Measurements from ENCODE around the gene DBNDD2. TPM values are rescaled to one million over a fixed set of nuclear protein-coding genes. Genes with fewer than 3 reads are reported as not detected.
A peak's percentile ranks its signal among the peaks of the same experiment; 100 is the strongest.

Gene DBNDD2
- total RNA-seq, 1 experiment from 2014 or later: 38.6 TPM

DNA sequence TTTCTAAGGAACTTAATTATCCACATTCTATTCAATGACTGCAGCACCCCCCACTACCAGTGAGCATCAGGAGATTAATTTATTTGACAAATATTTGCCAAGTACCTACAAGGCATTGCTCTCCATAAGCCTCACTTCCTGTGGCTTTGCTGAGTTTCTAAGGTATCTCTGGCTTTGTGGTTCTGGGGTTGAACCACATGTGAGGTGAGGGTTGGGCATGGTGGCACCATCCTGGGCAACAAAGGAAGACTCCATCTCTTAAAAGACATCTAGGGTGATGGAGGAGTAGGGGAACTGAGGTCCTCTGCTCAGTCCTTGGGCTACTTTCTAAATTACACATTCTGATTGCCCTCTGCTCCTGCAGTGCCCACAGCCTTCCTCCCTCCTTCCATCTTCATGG lies 36.0 kb downstream of the DBNDD2 start:
- H3K36me3 ChIP-seq (ENCODE audit: insufficient read depth, low read length, poor library complexity, severe bottlenecking): no peaks in the 10 kb centered on the region
- POLR2A ChIA-PET (ENCODE audit: low non-redundant PET): interaction anchor here (0.6 kb wide), 1 partner anchor 70 kb away, joined by 12 read pairs; no protein-coding TSS in a partner anchor
- H3K27me3 ChIP-seq (replicated peaks; ENCODE audit: insufficient read depth, low read depth, low read length, poor library complexity): peaks cover 3% of the 10 kb centered on the region
- no peak overlapping the region for H3K4me3 ChIP-seq (ENCODE audit: low read depth, low read length, poor library complexity, severe bottlenecking)
- H3K27ac ChIP-seq (ENCODE audit: low read depth, low read length, poor library complexity, severe bottlenecking): no peak overlapping the region
- no peaks in the 10 kb centered on the region for H3K4me1 ChIP-seq (ENCODE audit: insufficient read depth, low read length, poor library complexity, severe bottlenecking)
- TF ChIP-seq, protein P1, sequence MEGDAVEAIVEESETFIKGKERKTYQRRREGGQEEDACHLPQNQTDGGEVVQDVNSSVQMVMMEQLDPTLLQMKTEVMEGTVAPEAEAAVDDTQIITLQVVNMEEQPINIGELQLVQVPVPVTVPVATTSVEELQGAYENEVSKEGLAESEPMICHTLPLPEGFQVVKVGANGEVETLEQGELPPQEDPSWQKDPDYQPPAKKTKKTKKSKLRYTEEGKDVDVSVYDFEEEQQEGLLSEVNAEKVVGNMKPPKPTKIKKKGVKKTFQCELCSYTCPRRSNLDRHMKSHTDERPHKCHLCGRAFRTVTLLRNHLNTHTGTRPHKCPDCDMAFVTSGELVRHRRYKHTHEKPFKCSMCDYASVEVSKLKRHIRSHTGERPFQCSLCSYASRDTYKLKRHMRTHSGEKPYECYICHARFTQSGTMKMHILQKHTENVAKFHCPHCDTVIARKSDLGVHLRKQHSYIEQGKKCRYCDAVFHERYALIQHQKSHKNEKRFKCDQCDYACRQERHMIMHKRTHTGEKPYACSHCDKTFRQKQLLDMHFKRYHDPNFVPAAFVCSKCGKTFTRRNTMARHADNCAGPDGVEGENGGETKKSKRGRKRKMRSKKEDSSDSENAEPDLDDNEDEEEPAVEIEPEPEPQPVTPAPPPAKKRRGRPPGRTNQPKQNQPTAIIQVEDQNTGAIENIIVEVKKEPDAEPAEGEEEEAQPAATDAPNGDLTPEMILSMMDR (conservative IDR thresholded peaks at IDR 0.05; ENCODE audit: low read depth, low read length): no peak
- TF ChIP-seq EZH2 (IDR thresholded peaks at IDR 0.05; ENCODE audit: borderline replicate concordance, low read depth, low read length, poor library complexity, severe bottlenecking): no peak
- intact Hi-C loops (cut with micrococcal nuclease; ENCODE audit: unreplicated experiment): no loop called here
- CTCF ChIA-PET: no interaction called here
- H3K9me3 ChIP-seq (ENCODE audit: low read depth, low read length, poor library complexity, severe bottlenecking): no peaks in the 10 kb centered on the region
- no TSS peak for BruUV-seq (replicated peaks)
- no peak for DNase-seq (ENCODE audit: low spot score)

DNA sequence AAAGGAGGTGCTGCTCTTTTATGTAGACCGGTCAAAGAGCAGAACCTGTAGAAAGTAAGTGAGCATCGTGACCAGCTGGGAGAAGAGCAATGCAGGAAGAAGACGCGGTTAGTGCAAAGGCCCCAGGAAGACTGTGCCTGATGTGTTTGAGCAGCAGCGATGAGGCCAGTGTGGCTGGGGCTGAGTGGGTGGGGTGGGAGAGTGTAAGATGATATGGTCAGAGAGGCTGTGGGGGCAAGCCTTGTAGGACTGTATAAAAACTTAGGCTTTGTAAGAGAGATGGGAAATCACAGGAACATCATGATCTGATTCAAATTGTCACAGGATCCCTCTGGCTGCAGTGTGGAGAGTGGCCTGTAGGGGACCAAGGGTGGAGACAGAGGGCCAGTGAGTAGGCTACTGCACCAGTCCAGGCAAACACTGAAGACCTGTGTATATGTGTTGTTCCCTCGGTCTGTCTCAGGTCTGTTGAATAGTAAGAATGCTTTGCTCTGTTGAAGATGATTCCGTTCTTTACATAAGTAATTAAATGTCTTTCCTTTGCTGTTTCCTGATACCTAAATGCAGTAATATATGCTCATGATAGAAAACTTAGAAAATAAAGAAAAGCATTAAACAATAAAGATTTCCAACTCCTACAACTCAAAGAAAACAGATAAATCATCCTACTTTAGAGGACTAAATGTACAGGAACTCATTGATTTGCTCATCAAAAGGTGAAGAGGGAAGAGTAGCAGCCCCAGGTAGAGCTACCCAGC lies 37.9 kb downstream of the DBNDD2 start:
- no peaks in the 10 kb centered on the region for H3K36me3 ChIP-seq (ENCODE audit: insufficient read depth, low read length, poor library complexity, severe bottlenecking)
- TF ChIP-seq, protein P1 (conservative IDR thresholded peaks at IDR 0.05; ENCODE audit: low read depth, low read length): peak; percentile 67
- no peak for TF ChIP-seq EZH2 (IDR thresholded peaks at IDR 0.05; ENCODE audit: borderline replicate concordance, low read depth, low read length, poor library complexity, severe bottlenecking)
- H3K27me3 ChIP-seq (replicated peaks; ENCODE audit: insufficient read depth, low read depth, low read length, poor library complexity): peaks cover 3% of the 10 kb centered on the region
- H3K27ac ChIP-seq (ENCODE audit: low read depth, low read length, poor library complexity, severe bottlenecking): no peak overlapping the region
- intact Hi-C loops (cut with micrococcal nuclease; ENCODE audit: unreplicated experiment): no loop called here
- peak; percentile 55 for DNase-seq (ENCODE audit: low spot score)
- POLR2A ChIA-PET (ENCODE audit: low non-redundant PET): no interaction called here
- H3K4me1 ChIP-seq (ENCODE audit: insufficient read depth, low read length, poor library complexity, severe bottlenecking): no peaks in the 10 kb centered on the region
- no peaks in the 10 kb centered on the region for H3K9me3 ChIP-seq (ENCODE audit: low read depth, low read length, poor library complexity, severe bottlenecking)
- H3K4me3 ChIP-seq (ENCODE audit: low read depth, low read length, poor library complexity, severe bottlenecking): no peak overlapping the region
- BruUV-seq (replicated peaks): no TSS peak
- CTCF ChIA-PET: interaction anchor here (1.0 kb wide), 1 partner anchor 9 kb away, joined by 3 read pairs; no protein-coding TSS in a partner anchor

DNA sequence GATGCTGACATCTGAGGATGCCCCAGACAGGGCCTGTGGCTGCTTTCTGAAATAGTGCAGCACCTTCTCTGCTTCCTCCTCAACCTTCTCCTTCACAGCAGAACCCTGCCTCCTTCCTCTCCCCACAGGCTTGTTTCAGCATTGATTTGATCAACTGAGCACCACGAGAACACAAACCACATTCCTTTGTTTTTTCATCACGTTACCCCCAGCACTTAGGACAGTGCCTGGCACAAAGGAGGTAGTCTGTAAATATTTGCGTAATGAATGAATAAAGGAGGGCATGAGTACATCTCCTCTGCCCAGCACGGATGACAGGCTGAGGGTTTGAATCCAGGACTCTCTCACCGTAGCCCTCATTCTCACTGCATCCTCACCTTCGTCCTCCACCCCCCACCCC lies 40.2 kb downstream of the DBNDD2 start:
- Histone ChIP-seq H3K4me3 (ENCODE audit: low read depth, low read length, poor library complexity, severe bottlenecking) (no peak overlapping the region), H3K27me3 (replicated peaks; ENCODE audit: insufficient read depth, low read depth, low read length, poor library complexity) (peaks cover 3% of the 10 kb centered on the region), H3K27ac (ENCODE audit: low read depth, low read length, poor library complexity, severe bottlenecking) (no peak overlapping the region), H3K4me1 (ENCODE audit: insufficient read depth, low read length, poor library complexity, severe bottlenecking) (no peaks in the 10 kb centered on the region), H3K36me3 (ENCODE audit: insufficient read depth, low read length, poor library complexity, severe bottlenecking) (no peaks in the 10 kb centered on the region), H3K9me3 (ENCODE audit: low read depth, low read length, poor library complexity, severe bottlenecking) (no peaks in the 10 kb centered on the region)
- intact Hi-C loops (cut with micrococcal nuclease; ENCODE audit: unreplicated experiment): no loop called here
- TF ChIP-seq, protein P1 (conservative IDR thresholded peaks at IDR 0.05; ENCODE audit: low read depth, low read length): no peak
- TF ChIP-seq EZH2 (IDR thresholded peaks at IDR 0.05; ENCODE audit: borderline replicate concordance, low read depth, low read length, poor library complexity, severe bottlenecking): no peak
- POLR2A ChIA-PET (ENCODE audit: low non-redundant PET): no interaction called here
- CTCF ChIA-PET: no interaction called here
- BruUV-seq (replicated peaks): no TSS peak
- DNase-seq (ENCODE audit: low spot score): no peak
